WTC11 (cell line): ENCODE measurements around the gene GRM8.

Experiments
- ARID4B ChIP-seq: sonication (generic); formaldehyde crosslinking; IDR thresholded peaks from 2 replicates; pipeline ENCODE4 v1.8.0; 2023; ENCODE audit warnings: missing genetic modification reagents, mild to moderate bottlenecking, borderline replicate concordance
- CBFB ChIP-seq: sonication (generic); formaldehyde crosslinking; IDR thresholded peaks from 2 replicates; pipeline ENCODE4 v1.8.1; 2022; ENCODE audit warnings: mild to moderate bottlenecking, low read depth, missing genetic modification reagents
- TCF7 ChIP-seq: sonication (generic); formaldehyde crosslinking; IDR thresholded peaks from 2 replicates; pipeline ENCODE4 v1.8.0; 2022; ENCODE audit warnings: mild to moderate bottlenecking, low read depth, missing genetic modification reagents, moderate library complexity
- TF ChIP-seq, protein P1 (sequence below): fragments of 200-600 bp; IDR thresholded peaks from 2 replicates; pipeline ENCODE4 v1.8.0; 2022; ENCODE audit warnings: antibody characterized with exemption

DNA sequence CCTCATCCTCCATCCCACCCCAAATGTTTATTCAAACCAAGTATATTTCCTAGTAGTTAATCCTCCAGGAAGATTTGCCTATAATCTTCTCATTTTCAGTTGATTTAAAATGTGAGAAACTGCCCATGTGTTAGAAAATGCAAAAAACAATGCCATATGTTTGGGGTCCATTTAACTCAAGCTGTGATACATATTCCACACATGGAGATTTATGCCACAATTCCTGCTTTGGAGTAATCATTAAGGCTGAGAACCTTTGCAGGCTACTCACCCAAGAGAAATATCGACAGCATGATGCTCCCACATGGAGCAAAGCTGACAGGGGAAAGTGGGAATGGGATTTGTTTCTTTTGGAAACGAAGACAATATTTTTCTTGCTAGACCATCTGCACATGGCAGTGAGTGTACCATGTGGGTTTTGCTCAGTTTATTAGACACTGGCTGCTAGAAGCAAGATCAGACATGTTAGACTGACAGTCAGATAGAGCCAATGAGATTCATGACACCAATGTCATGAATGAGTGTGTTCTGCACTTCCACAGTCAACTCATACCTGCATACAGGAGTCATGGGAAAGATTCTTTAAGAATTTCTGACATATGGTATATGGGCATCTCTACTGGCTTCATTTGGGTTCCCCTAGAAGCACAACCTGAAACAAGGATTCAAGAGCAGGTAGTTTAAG lies 3.4 kb upstream of the GRM8 start:
- TF ChIP-seq, protein P1, sequence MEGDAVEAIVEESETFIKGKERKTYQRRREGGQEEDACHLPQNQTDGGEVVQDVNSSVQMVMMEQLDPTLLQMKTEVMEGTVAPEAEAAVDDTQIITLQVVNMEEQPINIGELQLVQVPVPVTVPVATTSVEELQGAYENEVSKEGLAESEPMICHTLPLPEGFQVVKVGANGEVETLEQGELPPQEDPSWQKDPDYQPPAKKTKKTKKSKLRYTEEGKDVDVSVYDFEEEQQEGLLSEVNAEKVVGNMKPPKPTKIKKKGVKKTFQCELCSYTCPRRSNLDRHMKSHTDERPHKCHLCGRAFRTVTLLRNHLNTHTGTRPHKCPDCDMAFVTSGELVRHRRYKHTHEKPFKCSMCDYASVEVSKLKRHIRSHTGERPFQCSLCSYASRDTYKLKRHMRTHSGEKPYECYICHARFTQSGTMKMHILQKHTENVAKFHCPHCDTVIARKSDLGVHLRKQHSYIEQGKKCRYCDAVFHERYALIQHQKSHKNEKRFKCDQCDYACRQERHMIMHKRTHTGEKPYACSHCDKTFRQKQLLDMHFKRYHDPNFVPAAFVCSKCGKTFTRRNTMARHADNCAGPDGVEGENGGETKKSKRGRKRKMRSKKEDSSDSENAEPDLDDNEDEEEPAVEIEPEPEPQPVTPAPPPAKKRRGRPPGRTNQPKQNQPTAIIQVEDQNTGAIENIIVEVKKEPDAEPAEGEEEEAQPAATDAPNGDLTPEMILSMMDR = no peak
- TF ChIP-seq ARID4B (no peak), TCF7 (no peak), CBFB (CRISPR knock-in tag) (no peak)
